Epidermal melanocyte (primary cell): Measurements from ENCODE around the gene SLC6A11.

Experiments used
- DNase-seq: peaks from one replicate; pipeline ENCODE4 v3.0.0; 2011; ENCODE audit warnings: low spot score; ENCODE audit not compliant: insufficient read length

SLC6A11 gene

GRCh38 chr3:10887015-10887414 is 71.0 kb downstream of the SLC6A11 start:
- no peak for DNase-seq

GRCh38 chr3:10888518-10889090 is 72.6 kb downstream of the SLC6A11 start:
- DNase-seq = no peak

GRCh38 chr3:10889206-10889960 is 73.4 kb downstream of the SLC6A11 start:
- no peak for DNase-seq

GRCh38 chr3:10890665-10891064 is 74.6 kb downstream of the SLC6A11 start:
- DNase-seq = no peak

- no peak for DNase-seq
Observed at GRCh38 chr3:10892622-10893021, 76.6 kb downstream of the SLC6A11 start.

GRCh38 chr3:10901296-10901945 is 85.4 kb downstream of the SLC6A11 start:
- DNase-seq = no peak

GRCh38 chr3:10907262-10907661 is 91.2 kb downstream of the SLC6A11 start:
- DNase-seq = no peak

- no peak for DNase-seq
Observed at GRCh38 chr3:10910367-10910766, 94.3 kb downstream of the SLC6A11 start.

GRCh38 chr3:10911350-10912002 is 95.4 kb downstream of the SLC6A11 start:
- DNase-seq = no peak

GRCh38 chr3:10912786-10913185 is 96.8 kb downstream of the SLC6A11 start:
- DNase-seq = no peak

- DNase-seq = no peak
Observed at GRCh38 chr3:10915376-10915775, 99.3 kb downstream of the SLC6A11 start.

GRCh38 chr3:10917176-10917575 is 101.1 kb downstream of the SLC6A11 start:
- no peak for DNase-seq

- DNase-seq = no peak
Observed at GRCh38 chr3:10918011-10918410, 102.0 kb downstream of the SLC6A11 start.

GRCh38 chr3:10919636-10920035 is 103.6 kb downstream of the SLC6A11 start:
- no peak for DNase-seq

- DNase-seq = no peak
Observed at GRCh38 chr3:10925436-10926255, 109.6 kb downstream of the SLC6A11 start.

- no peak for DNase-seq
Observed at GRCh38 chr3:10926256-10926810, 110.3 kb downstream of the SLC6A11 start.

GRCh38 chr3:10926811-10927521 is 110.9 kb downstream of the SLC6A11 start:
- DNase-seq = no peak

GRCh38 chr3:10927551-10927950 is 111.5 kb downstream of the SLC6A11 start:
- no peak for DNase-seq

- DNase-seq = no peak
Observed at GRCh38 chr3:10928407-10928960, 112.5 kb downstream of the SLC6A11 start.

- no peak for DNase-seq
Observed at GRCh38 chr3:10928961-10929471, 113.0 kb downstream of the SLC6A11 start.
